Measurements from ENCODE around the gene MLLT3.

DNA sequence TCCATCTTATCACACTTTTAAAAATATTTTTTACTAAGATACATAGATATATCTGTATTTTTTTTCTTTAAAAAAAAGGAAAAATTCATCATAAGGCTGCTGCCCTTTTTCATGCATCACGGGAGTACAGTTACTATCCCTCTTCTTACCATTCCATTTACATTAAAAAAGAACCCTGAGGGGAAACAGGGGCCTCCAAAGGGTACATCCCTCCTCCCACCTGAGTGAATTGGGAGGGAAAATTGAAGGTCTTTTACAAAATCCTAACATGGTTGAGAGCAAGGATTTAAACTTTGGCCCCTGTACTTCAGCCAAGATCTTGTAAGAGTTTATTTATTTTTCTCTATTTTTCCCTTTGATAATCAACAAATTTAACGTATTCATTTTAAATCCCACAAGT is 319.2 kb downstream of the MLLT3 start:
- TF ChIP-seq POLR2A (IDR thresholded peaks at IDR 0.05; ENCODE audit: low read depth, low read length), result no peak
- TF ChIP-seq POLR2AphosphoS5 (IDR thresholded peaks at IDR 0.05; ENCODE audit: low read depth, low read length), result no peak
- TF ChIP-seq TAF1 (IDR thresholded peaks at IDR 0.05; ENCODE audit: borderline replicate concordance, low read depth, low read length), result no peak

Measured in GM12892 (cell line).